ENCODE data around the gene ALPL. TPM values are rescaled to one million over a fixed set of nuclear protein-coding genes. Genes with fewer than 3 reads are reported as not detected.

The ALPL gene
- total RNA-seq, 4 donors from 2014 or later, result 1.6 to 8.6 (median 1.8) TPM

GRCh38 chr1:21534674-21535378 is 25.6 kb downstream of the ALPL start:
- in situ Hi-C loops (cut with MboI; ENCODE audit: low pct_ligation_motif_present in 1 of 4, low pct_unique_long_range_greater_than_20kb in 1 of 4, low sequenced_read_pairs in 3 of 4), result no loop called here
- DNase-seq, result peak; percentile 46
- Histone ChIP-seq H3K4me1 (peaks cover 0 to 10% (median 0%) of the 10 kb centered on the region in 4 donors), H3K36me3 (no peaks in the 10 kb centered on the region), H3K27me3 (peaks cover 25% of the 10 kb centered on the region), H3K27ac (no peak overlapping the region), H3K4me3 (no peak overlapping the region), H3K9me3 (no peaks in the 10 kb centered on the region)
- no peak for TF ChIP-seq POLR2A (IDR thresholded peaks at IDR 0.05)
- TF ChIP-seq CTCF (IDR thresholded peaks at IDR 0.05), result peak in 4 of 5 experiments; percentile 39 to 50 (median 46)
- WGBS, 2 donors (ENCODE audit: low coverage in 1 of 2), result 51 to 100% methylated on average over 2 to 11 of the region's 11 CpGs
- intact Hi-C loops (cut with DNase I; ENCODE audit: low total_unique reads), result no loop called here

- WGBS, 2 donors (ENCODE audit: low coverage in 1 of 2), result 67 to 83% methylated on average over 1 to 2 of the region's 2 CpGs
- intact Hi-C loops (cut with DNase I; ENCODE audit: low total_unique reads), result no loop called here
- in situ Hi-C loops (cut with MboI; ENCODE audit: low pct_ligation_motif_present in 1 of 4, low pct_unique_long_range_greater_than_20kb in 1 of 4, low sequenced_read_pairs in 3 of 4), result no loop called here
Measured at GRCh38 chr1:21536218-21536617, 27.0 kb downstream of the ALPL start.

GRCh38 chr1:21537511-21537931 is 28.3 kb downstream of the ALPL start:
- no peak for DNase-seq
- Histone ChIP-seq H3K36me3 (no peaks in the 10 kb centered on the region), H3K9me3 (no peaks in the 10 kb centered on the region), H3K27me3 (peaks cover 25% of the 10 kb centered on the region), H3K27ac (peak overlapping the region in 1 of 4 donors; percentile 12), H3K4me3 (no peak overlapping the region), H3K4me1 (peaks cover 0 to 8% (median 4%) of the 10 kb centered on the region in 4 donors)
- WGBS, 2 donors (ENCODE audit: low coverage in 1 of 2), result 53 to 65% methylated on average over 5 to 11 of the region's 12 CpGs
- intact Hi-C loops (cut with DNase I; ENCODE audit: low total_unique reads) (no loop called here), in situ Hi-C loops (cut with MboI; ENCODE audit: low pct_ligation_motif_present in 1 of 4, low pct_unique_long_range_greater_than_20kb in 1 of 4, low sequenced_read_pairs in 3 of 4) (no loop called here)
- TF ChIP-seq POLR2A (IDR thresholded peaks at IDR 0.05) (no peak), POLR2AphosphoS5 (IDR thresholded peaks at IDR 0.05) (no peak), CTCF (IDR thresholded peaks at IDR 0.05) (no peak), EP300 (IDR thresholded peaks at IDR 0.05; ENCODE audit: low read depth) (no peak)

More at GRCh38 chr1:21536218-21536617, 27.0 kb downstream of the ALPL start:
- no peaks in the 10 kb centered on the region for H3K36me3 ChIP-seq
- no peak for TF ChIP-seq EP300 (IDR thresholded peaks at IDR 0.05; ENCODE audit: low read depth)
- TF ChIP-seq POLR2AphosphoS5 (IDR thresholded peaks at IDR 0.05), result no peak
- TF ChIP-seq CTCF (IDR thresholded peaks at IDR 0.05), result no peak
- TF ChIP-seq POLR2A (IDR thresholded peaks at IDR 0.05), result no peak
- H3K27ac ChIP-seq, result peak overlapping the region in 1 of 4 donors; percentile 21
- no peak overlapping the region for H3K4me3 ChIP-seq
- DNase-seq, result no peak
- H3K4me1 ChIP-seq, result peaks cover 0 to 10% (median 0%) of the 10 kb centered on the region in 4 donors
- no peaks in the 10 kb centered on the region for H3K9me3 ChIP-seq
- peaks cover 25% of the 10 kb centered on the region for H3K27me3 ChIP-seq

GRCh38 chr1:21537932-21538630 is 28.9 kb downstream of the ALPL start:
- Histone ChIP-seq H3K9me3 (no peaks in the 10 kb centered on the region), H3K36me3 (no peaks in the 10 kb centered on the region), H3K27me3 (peaks cover 25% of the 10 kb centered on the region), H3K27ac (no peak overlapping the region), H3K4me1 (peaks cover 0 to 7% (median 3%) of the 10 kb centered on the region in 4 donors), H3K4me3 (no peak overlapping the region)
- 53% methylated on average over 27 of the region's 27 CpGs; no CpG with 5 or more reads in 1 of the 2 donors for WGBS, 2 donors (ENCODE audit: low coverage in 1 of 2)
- TF ChIP-seq POLR2A (IDR thresholded peaks at IDR 0.05) (no peak), EP300 (IDR thresholded peaks at IDR 0.05; ENCODE audit: low read depth) (no peak)
- no peak for DNase-seq
- in situ Hi-C loops (cut with MboI; ENCODE audit: low pct_ligation_motif_present in 1 of 4, low pct_unique_long_range_greater_than_20kb in 1 of 4, low sequenced_read_pairs in 3 of 4), result no loop called here
- intact Hi-C loops (cut with DNase I; ENCODE audit: low total_unique reads), result no loop called here
